GM19025 (cell line): ENCODE results near the gene CSPG4.
"Not testable (repeated sequence)": the region's sequence is repeated elsewhere in the genome, so short reads cannot be mapped to it uniquely, and the experiment has no call there.

Experiments
- ATAC-seq: cut with Tn5 transposase; IDR thresholded peaks from one replicate; pipeline ENCODE4 v1.9.1; 2021; ENCODE audit warnings: mild to moderate bottlenecking, low read depth, moderate library complexity; ENCODE audit not compliant: unreplicated experiment

Gene CSPG4

GRCh38 chr15:75712668-75713337, at the start of gene CSPG4:
Gene CSPG4, minus strand, starts transcription at chr15:75712848. Its CDS starts 93 bp downstream, at chr15:75712755.
- ATAC-seq = no peak

- ATAC-seq = not testable (repeated sequence)
These were observed 49.7 kb upstream of the CSPG4 start for GRCh38 chr15:75762357-75762718.

GRCh38 chr15:75761446-75762356, 49.1 kb upstream of the CSPG4 start:
- no peak for ATAC-seq

DNA sequence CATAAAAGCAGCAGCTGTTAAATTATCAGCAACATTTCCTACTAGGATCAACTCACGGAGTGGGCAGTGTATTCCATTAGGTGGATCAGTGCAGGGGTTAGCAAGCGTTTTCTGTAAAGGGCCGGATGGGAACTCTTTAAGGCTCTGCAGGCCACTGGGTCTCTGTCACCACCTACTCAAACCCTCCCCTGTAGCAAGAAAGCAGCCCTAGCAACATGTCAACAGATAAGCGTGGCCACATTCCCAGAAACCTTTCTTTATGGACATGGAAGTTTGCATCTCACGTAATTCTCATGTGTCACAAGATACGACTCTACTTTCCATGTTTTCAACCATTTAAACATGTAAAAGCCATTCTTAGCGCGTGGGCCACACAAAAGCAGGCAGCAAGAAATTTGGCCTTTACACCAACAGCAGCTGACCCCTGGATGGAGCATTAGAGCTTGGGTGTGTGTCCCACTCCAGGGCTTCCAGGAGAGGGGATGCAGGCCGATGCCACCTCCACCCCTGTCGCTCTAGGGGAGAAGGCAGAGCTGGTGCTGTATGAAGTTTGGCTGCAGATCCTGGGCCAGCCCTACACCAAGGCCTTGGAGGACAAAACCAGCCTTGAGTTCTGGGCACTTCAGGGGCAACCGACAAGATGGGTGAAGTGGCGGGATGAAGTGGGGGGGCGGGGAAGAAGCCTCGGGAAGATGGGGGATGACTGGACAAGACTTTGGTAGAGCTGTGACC, 48.2 kb upstream of the CSPG4 start:
- ATAC-seq = no peak

GRCh38 chr15:75760131-75760520, 47.5 kb upstream of the CSPG4 start:
- ATAC-seq = not testable (repeated sequence)

DNA sequence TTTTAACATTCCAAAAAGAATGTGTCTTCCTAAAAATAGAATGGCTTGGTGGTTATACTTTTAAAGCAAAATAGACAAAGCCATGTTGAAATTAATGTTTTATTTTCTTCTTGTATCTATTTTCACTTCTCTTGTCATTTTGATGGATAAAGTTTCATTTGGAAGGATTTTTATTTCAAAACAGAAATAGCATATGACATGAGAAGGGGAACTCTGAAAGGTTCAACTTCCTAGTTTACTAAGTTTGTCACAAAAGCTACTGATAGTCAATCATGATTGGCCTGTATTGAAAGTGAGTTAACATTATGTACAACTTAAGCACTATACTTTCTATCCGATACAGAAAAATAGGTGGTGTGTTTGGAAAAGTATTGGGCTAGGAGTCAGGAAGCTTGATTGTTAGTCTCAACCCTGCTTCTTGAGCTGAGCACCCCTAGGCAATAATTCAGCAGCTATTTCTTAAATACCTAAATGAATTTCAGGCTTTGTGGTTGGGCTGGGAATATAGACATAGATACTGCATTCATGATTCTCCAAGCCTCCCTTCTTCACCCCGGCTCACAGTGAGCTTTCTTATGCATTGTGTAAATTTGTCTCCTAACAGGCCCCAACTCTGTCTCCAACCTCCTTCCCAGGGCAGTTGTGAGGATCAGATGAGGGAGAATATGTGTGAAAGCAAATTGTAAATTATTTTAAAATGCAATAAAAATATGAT, 46.9 kb upstream of the CSPG4 start:
- no peak for ATAC-seq

GRCh38 chr15:75758071-75758872, 45.6 kb upstream of the CSPG4 start:
- no peak for ATAC-seq

GRCh38 chr15:75754871-75755270, 42.2 kb upstream of the CSPG4 start:
- not testable (repeated sequence) for ATAC-seq

- no peak for ATAC-seq
These were observed 40.5 kb upstream of the CSPG4 start for GRCh38 chr15:75753145-75753544.

- ATAC-seq = no peak
These were observed 39.2 kb upstream of the CSPG4 start for GRCh38 chr15:75751891-75752290.

DNA sequence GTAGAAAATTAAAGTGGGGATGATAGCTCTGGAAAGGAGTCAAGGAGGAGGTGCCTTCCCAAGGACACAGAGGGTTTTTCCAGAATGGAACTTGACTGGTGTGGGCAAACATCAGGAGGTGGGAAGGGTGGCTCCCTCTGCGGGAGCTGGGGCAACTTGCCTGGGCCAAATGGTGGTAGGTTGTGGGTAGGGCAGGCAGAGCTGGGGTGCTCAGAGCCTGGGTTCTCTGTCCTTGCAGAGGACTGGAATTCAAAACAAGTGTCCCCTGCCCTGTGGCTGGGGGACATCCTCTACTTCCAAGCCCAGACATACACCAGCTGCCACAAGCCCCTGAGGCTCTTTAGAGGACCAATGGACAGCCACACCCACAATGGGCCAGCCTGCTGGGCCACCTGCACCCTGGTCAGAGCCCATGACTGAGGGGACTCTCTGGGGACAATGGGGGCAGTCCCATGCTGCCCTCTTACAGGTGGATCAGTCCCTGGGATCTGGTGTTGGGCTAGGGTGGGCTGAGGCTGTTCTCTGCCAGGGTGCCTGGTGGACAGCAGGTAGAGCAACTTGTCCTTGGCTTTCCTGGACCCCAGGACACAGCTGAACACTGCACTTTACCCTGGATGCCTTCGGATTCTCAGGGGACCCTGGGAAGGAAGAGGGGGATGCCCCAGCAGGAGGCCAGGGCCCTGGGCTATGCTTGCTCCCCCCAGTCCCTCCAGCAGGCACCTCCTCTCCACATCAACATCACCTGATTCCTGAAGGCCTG, 38.6 kb upstream of the CSPG4 start:
- ATAC-seq = no peak

DNA sequence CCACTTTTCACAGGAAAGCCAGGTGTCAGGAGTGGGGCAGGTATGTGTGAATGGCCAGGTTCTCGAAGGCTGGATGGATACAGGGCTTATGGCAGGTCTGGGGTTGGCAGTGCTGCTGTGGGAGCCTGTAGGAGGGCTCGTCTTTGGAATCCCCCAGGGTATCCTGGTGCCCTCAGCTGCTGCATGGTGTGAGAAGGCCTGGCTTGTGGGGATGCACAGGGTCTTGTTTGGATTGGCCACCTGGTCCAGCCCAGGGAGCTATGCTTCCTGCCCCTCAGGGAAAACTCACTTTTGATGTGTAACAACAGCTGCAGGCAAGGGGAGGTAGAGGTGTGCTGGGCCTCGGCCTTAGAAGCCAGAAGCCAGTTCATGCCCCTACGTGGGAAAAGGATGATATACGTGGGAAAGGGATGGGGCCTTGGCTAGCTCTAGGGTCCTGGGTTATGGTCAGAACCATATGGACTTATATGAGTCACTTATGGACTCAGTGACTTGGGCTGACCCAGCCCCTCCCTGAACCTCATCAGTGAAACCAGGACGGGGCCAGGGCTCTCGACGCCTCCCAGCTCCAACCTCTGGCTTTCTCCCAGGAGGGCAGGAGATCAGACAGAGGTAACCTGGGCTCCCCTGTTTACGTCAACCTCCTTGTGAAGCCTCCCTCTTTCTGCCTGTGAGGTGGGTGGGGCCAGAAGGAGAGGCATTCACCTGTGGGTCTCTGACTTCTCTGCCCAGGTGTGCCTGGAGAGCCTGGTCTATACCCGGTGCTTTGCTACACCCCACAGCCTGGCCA, 37.8 kb upstream of the CSPG4 start:
- no peak for ATAC-seq

GRCh38 chr15:75749820-75750219, 37.2 kb upstream of the CSPG4 start:
- ATAC-seq = no peak

- ATAC-seq = not testable (repeated sequence)
These were observed 36.2 kb upstream of the CSPG4 start for GRCh38 chr15:75748882-75749281.

DNA sequence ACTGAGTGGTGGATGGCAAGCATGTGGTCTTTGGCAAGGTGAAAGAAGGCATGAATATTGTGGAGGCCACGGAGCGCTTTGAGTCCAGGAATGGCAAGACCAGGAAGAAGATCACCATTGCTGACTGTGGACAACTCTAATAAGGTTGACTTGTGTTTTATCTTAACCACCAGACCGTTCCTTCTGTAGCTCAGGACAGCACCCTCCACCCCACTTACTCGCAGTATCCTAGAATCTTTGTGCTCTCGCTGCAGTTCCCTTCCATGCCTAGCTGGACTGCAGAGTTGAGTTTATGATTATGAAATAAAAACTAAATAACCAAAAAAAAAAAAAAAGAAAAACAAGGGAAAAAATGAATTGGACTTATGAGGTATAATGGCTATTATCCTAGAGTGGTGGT, 34.5 kb upstream of the CSPG4 start:
- ATAC-seq = not testable (repeated sequence)

- ATAC-seq = no peak
These were observed 32.7 kb upstream of the CSPG4 start for GRCh38 chr15:75745305-75745704.

- ATAC-seq = not testable (repeated sequence)
These were observed 29.7 kb upstream of the CSPG4 start for GRCh38 chr15:75742346-75742745.

DNA sequence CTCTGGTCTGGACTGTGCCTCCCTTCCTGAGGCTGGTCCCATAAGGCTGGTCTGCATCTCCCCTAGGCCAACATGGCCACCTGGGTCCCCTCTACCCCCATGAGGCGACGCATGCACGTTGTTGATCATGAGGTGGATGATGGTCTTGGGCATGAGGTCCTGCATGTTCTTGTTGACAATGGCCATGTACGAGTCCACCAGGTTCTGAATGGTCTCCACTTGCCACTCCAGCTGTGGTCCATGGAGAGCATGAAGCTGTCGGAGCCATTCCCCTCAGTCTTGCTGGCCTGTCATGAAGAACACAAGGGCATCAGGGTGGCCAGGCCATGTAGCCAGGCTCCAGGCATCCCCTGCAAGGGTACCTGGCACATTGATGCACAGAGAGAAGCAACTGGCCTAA, 27.1 kb upstream of the CSPG4 start:
- ATAC-seq = no peak
